ENCODE data around the gene SLC25A6.
"Not testable (repeated sequence)": the region's sequence is repeated elsewhere in the genome, so short reads cannot be mapped to it uniquely, and the experiment has no call there.

SLC25A6 gene

DNA sequence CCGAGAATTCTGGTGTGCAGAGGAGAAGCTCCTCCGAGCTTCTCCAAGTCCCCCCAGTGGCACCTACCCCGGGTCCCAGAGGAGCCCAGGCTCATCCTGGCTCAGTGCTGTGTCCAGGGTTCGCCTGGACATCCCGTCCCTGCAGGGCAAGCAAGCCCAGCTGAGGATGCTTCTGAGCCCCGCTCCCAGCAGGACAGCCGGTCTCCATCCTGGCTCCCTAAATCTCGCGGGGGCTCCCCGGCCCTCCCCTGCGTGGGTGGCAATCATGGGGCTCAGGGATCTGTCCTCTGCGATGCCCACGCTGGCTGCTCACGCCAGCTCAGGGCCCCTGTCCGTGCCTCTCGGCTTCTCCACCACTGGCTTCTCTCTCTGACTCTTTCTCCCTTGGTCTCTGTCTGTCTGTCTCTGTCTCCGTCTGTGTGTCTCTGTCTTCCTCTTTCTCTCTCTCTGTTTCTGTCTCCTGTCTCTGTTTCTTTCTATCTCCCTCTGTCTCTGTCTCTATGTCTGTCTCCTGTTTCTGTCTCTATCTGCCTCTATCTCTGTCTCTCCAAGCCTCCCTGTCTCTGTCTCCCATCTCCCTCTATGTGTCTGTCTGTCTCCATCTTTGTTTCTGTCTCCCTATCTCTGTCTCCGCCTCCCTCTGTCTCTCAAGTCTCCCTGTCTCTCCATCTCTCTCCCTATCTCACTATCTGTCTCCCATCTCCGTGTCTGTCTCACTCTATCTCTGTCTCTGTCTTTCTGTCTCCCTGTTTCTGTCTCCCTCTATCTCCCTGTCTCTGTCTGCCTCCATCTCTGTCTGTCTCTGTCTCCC is 27.8 kb upstream of the SLC25A6 start:
- DNase-seq, result peak; percentile 29
- peaks cover 11% of the 10 kb centered on the region for H3K9me3 Mint-ChIP-seq
- peaks cover 40% of the 10 kb centered on the region for H3K36me3 Mint-ChIP-seq (ENCODE audit: low read depth)
- no peaks in the 10 kb centered on the region for H3K4me1 Mint-ChIP-seq (ENCODE audit: low read depth)
- no peaks in the 10 kb centered on the region for H3K27me3 Mint-ChIP-seq
- peak overlapping the region; percentile 61 for H3K27ac Mint-ChIP-seq
- no peak overlapping the region for H3K4me3 Mint-ChIP-seq

GRCh38 chrX:1418901-1419544 is 27.1 kb upstream of the SLC25A6 start:
- H3K36me3 Mint-ChIP-seq (ENCODE audit: low read depth), result peaks cover 41% of the 10 kb centered on the region

DNA sequence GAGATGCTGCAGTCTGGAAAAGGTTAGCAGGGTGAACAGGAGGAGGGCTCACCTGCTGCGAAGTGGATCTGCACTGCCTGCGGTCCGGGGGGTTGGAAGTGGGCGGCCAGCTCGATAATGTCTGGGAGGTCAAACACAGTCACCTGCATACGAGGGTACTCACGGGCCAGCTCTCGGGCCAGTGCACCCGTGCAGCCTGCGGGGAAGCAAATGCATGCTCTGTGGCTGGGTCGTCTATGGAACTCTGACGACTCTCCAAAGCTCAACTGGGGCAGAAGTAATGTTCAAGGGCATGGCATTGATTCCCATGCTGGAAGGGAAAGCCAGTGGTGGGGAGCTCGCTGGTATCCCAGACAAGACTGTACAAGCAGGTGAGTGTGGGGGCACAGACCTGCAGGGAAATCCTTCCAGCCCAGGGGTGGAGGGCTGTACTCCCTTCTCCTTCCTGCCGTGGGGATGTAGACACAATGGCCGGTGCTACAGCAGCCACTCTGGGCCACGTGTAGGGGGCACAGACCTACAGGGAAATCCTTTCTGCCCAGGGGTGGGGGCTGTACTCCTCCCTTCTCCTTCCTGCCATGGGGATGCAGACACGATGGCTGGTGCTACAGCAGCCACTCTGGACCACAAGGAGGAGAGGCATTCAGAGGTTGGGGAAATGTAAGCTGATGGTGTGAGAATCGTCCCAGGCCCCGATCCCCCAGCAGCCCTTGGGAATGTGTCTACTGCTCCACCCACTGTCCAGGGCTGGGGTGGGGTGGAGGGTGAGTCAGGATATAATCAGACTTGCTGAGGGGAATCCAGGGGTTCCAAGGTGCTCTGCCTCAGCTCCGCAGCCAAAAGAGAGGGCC is 26.2 kb upstream of the SLC25A6 start:
- H3K4me1 Mint-ChIP-seq (ENCODE audit: low read depth), result no peaks in the 10 kb centered on the region
- H3K27ac Mint-ChIP-seq, result no peak overlapping the region
- peak; percentile 28 for DNase-seq
- no peaks in the 10 kb centered on the region for H3K27me3 Mint-ChIP-seq
- H3K4me3 Mint-ChIP-seq, result no peak overlapping the region
- peaks cover 11% of the 10 kb centered on the region for H3K9me3 Mint-ChIP-seq
- peaks cover 43% of the 10 kb centered on the region for H3K36me3 Mint-ChIP-seq (ENCODE audit: low read depth)

More at GRCh38 chrX:1418901-1419544, 27.1 kb upstream of the SLC25A6 start:
- Mint-ChIP-seq H3K27ac (no peak overlapping the region), H3K4me1 (ENCODE audit: low read depth) (no peaks in the 10 kb centered on the region), H3K27me3 (no peaks in the 10 kb centered on the region), H3K9me3 (peaks cover 11% of the 10 kb centered on the region), H3K4me3 (no peak overlapping the region)
- DNase-seq, result peak; percentile 30

DNA sequence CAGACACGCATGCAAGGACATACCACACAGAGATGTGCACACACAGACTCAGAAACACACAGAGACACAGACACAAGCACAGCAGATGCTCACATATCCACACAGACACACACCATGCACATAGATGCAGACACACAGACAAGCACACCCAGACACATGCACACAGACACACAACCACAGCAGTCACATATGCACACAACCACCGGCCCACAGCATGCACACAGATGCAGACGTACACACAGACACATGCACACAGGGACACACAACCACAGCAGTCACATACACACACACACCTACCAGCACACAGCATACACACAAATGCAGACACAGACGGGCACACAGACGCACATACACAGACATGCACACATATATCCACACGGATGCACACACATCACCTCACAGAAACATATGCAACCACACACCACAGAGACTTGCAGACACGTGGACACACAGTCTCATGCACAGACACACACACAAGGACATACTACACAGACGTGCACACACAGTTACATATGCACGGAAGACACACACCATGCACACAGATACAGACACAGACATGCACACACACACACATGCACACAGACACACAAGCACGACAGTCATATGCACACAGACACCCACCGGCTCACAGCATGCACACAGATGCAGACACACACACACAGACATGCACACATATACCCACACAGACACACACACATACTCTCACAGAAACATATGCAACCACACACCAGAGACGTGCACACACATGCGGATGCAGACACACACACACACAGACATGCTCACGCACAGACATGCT is 25.2 kb upstream of the SLC25A6 start:
- DNase-seq, result peak; percentile 25
- H3K9me3 Mint-ChIP-seq, result peaks cover 8% of the 10 kb centered on the region
- H3K27ac Mint-ChIP-seq, result no peak overlapping the region
- H3K27me3 Mint-ChIP-seq, result no peaks in the 10 kb centered on the region
- H3K36me3 Mint-ChIP-seq (ENCODE audit: low read depth), result peaks cover 43% of the 10 kb centered on the region
- H3K4me3 Mint-ChIP-seq, result no peak overlapping the region
- H3K4me1 Mint-ChIP-seq (ENCODE audit: low read depth), result no peaks in the 10 kb centered on the region

DNA sequence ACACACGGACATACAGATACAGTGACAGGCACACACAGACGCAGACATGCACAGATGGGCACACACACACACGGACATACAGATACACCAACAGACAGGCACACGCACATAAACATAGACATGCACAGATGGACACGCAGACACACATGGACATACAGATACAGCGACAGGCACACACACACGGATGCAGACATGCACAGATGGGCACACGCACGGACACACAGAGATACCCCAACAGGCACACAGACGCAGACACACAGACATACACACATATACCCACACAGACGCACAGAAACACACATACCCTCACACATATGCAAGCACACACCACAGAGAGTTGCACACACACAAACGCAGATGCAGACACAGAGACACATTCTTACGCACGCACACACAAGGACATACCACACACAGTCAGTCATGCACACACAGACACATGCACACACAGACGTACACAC is 24.4 kb upstream of the SLC25A6 start:
- DNase-seq, result no peak
- Mint-ChIP-seq H3K27ac (no peak overlapping the region), H3K4me3 (no peak overlapping the region), H3K36me3 (ENCODE audit: low read depth) (peaks cover 43% of the 10 kb centered on the region), H3K4me1 (ENCODE audit: low read depth) (no peaks in the 10 kb centered on the region), H3K9me3 (no peaks in the 10 kb centered on the region), H3K27me3 (no peaks in the 10 kb centered on the region)

DNA sequence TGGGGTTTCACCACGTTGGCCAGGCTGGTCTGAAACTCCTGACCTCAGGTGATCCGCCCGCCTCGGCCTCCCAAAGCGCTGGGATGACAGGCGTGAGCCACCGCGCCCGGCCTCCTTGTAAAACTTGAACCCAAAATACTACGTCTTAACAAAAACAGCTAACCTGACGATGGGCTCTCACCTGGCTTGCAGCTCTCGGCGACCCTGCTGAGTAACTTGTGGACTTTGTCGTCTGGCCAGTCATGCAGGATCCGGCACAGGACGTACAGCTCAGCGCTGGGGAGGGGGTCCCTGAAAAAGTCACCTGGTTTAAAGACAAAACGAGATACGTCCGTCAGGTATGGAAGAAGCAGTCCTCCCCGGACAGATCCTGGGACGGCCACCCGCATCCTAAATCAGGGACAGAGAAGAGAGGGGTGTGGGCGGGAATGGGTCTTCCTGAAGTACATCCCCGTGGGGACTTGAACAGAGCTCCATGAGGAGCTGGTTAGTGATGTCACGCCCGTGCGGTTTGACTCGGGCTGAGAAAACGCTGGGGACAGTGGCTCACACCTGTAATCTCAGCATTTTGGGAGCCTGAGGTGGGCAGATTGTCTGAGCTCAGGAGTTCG is 20.7 kb upstream of the SLC25A6 start:
- no peak overlapping the region for H3K4me3 Mint-ChIP-seq
- H3K27ac Mint-ChIP-seq, result no peak overlapping the region
- H3K27me3 Mint-ChIP-seq, result no peaks in the 10 kb centered on the region
- H3K4me1 Mint-ChIP-seq (ENCODE audit: low read depth), result no peaks in the 10 kb centered on the region
- peaks cover 50% of the 10 kb centered on the region for H3K36me3 Mint-ChIP-seq (ENCODE audit: low read depth)
- H3K9me3 Mint-ChIP-seq, result no peaks in the 10 kb centered on the region
- DNase-seq, result peak; percentile 28

DNA sequence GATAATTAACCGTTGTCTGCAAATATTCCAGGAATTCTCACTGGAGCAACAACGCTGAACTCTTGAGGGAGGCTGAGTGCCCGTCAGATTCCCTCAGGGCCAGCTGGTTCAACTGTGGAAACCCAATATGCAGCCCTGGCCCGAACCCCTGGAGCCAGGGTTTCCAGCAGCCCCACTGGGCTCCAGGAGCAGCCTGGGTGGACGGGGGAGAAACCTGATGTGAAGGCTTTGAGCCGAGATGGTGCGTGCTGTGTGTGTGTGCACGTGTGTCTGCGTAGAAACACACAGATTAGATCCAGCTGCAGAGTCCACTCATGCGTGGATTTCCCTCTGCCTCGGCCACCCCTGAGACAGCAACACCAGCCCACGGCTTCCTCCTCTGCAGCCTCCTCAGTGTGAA is 19.4 kb upstream of the SLC25A6 start:
- peak; percentile 23 for DNase-seq
- no peaks in the 10 kb centered on the region for H3K9me3 Mint-ChIP-seq
- no peaks in the 10 kb centered on the region for H3K27me3 Mint-ChIP-seq
- H3K27ac Mint-ChIP-seq, result peak overlapping the region; percentile 40
- no peaks in the 10 kb centered on the region for H3K4me1 Mint-ChIP-seq (ENCODE audit: low read depth)
- peaks cover 50% of the 10 kb centered on the region for H3K36me3 Mint-ChIP-seq (ENCODE audit: low read depth)
- no peak overlapping the region for H3K4me3 Mint-ChIP-seq

GRCh38 chrX:1407035-1407434 is 15.1 kb upstream of the SLC25A6 start:
- Mint-ChIP-seq H3K27ac (no peak overlapping the region), H3K4me3 (no peak overlapping the region), H3K4me1 (ENCODE audit: low read depth) (no peaks in the 10 kb centered on the region), H3K27me3 (no peaks in the 10 kb centered on the region), H3K36me3 (ENCODE audit: low read depth) (peaks cover 18% of the 10 kb centered on the region), H3K9me3 (no peaks in the 10 kb centered on the region)
- DNase-seq, result no peak

- H3K9me3 Mint-ChIP-seq; H3K4me1 Mint-ChIP-seq (ENCODE audit: low read depth); H3K27me3 Mint-ChIP-seq; H3K4me3 Mint-ChIP-seq; H3K27ac Mint-ChIP-seq; DNase-seq: not testable (repeated sequence)
- H3K36me3 Mint-ChIP-seq (ENCODE audit: low read depth), result peaks cover 17% of the 10 kb centered on the region
These were observed 13.9 kb upstream of the SLC25A6 start for GRCh38 chrX:1405769-1406168.

- not testable (repeated sequence) for H3K9me3 Mint-ChIP-seq; H3K27ac Mint-ChIP-seq; H3K27me3 Mint-ChIP-seq; DNase-seq; H3K4me3 Mint-ChIP-seq; H3K4me1 Mint-ChIP-seq (ENCODE audit: low read depth)
- peaks cover 29% of the 10 kb centered on the region for H3K36me3 Mint-ChIP-seq (ENCODE audit: low read depth)
These were observed 12.0 kb upstream of the SLC25A6 start for GRCh38 chrX:1403867-1404266.

- peak; percentile 25 for DNase-seq
- no peak overlapping the region for H3K27ac Mint-ChIP-seq
- H3K27me3 Mint-ChIP-seq, result no peaks in the 10 kb centered on the region
- H3K4me3 Mint-ChIP-seq, result no peak overlapping the region
- H3K9me3 Mint-ChIP-seq, result no peaks in the 10 kb centered on the region
- H3K36me3 Mint-ChIP-seq (ENCODE audit: low read depth), result peaks cover 36% of the 10 kb centered on the region
- H3K4me1 Mint-ChIP-seq (ENCODE audit: low read depth), result no peaks in the 10 kb centered on the region
These were observed 11.3 kb upstream of the SLC25A6 start for GRCh38 chrX:1403228-1403627.

- Mint-ChIP-seq H3K4me3 (no peak overlapping the region), H3K9me3 (no peaks in the 10 kb centered on the region), H3K4me1 (ENCODE audit: low read depth) (no peaks in the 10 kb centered on the region), H3K27me3 (no peaks in the 10 kb centered on the region), H3K36me3 (ENCODE audit: low read depth) (peaks cover 49% of the 10 kb centered on the region), H3K27ac (peak overlapping the region; percentile 38)
- DNase-seq, result peak; percentile 30
These were observed 9.9 kb upstream of the SLC25A6 start for GRCh38 chrX:1401611-1402430.
